CD14-positive monocyte (primary cell): ENCODE measurements around the gene CARMIL3. TPM values are rescaled to one million over a fixed set of nuclear protein-coding genes. Genes with fewer than 3 reads are reported as not detected.

ENCODE experiments used
- DNase-seq, 3 donors: peaks; one replicate each; pipeline ENCODE4 v3.0.0-alpha.2; 2011 to 2022
- H2AFZ ChIP-seq: 2 replicates; pipeline ENCODE4 v1.6.0; 2012; ENCODE audit warnings: mild to moderate bottlenecking, low read depth, low read length, inconsistent platforms; ENCODE audit not compliant: insufficient read depth, poor library complexity, severe bottlenecking
- H3K27ac ChIP-seq, 2 donors: 1 replicate in 1 of 2; 2 replicates in 1 of 2; pipeline ENCODE4 v1.5.1; 2012 to 2013; ENCODE audit warnings: low read length in 2 of 2, control low read depth in 1 of 2, inconsistent platforms in 1 of 2, low read depth in 1 of 2, mild to moderate bottlenecking in 1 of 2
- H3K27me3 ChIP-seq, 2 donors: one replicate each; pipeline versions ENCODE4 v1.6.0 to v1.6.1; 2011 to 2013; ENCODE audit warnings: low read length in 2 of 2; ENCODE audit not compliant: control insufficient read depth in 2 of 2, insufficient read depth in 2 of 2
- H3K36me3 ChIP-seq, 2 donors: replicated peaks in 1 of 2; 1 replicate in 1 of 2; 2 replicates in 1 of 2; pipeline versions ENCODE4 v1.5.1 to v1.6.1; 2012 to 2013; ENCODE audit warnings: low read length in 2 of 2, control low read depth in 1 of 2, inconsistent platforms in 1 of 2, mild to moderate bottlenecking in 1 of 2; ENCODE audit not compliant: insufficient read depth in 2 of 2, control insufficient read depth in 1 of 2
- H3K4me1 ChIP-seq, 2 donors: 1 replicate in 1 of 2; 2 replicates in 1 of 2; pipeline versions ENCODE4 v1.5.1 to v1.6.1; 2012 to 2013; ENCODE audit warnings: low read length in 2 of 2, control low read depth in 1 of 2, inconsistent platforms in 1 of 2, mild to moderate bottlenecking in 1 of 2, moderate library complexity in 1 of 2; ENCODE audit not compliant: insufficient read depth in 2 of 2, control insufficient read depth in 1 of 2
- H3K4me2 ChIP-seq: replicated peaks from 2 replicates; pipeline ENCODE3; 2012; ENCODE audit warnings: low read length, moderate library complexity, mild to moderate bottlenecking; ENCODE audit not compliant: poor library complexity, severe bottlenecking; ENCODE audit errors: extremely low read depth
- H3K4me3 ChIP-seq, 3 experiments: fragments of 200-600 bp in 1 of 3; sonication (generic) in 1 of 3; replicated peaks in 1 of 3; 1 replicate in 2 of 3; 2 replicates in 1 of 3; pipeline ENCODE4 v1.5.1; 2011 to 2013; ENCODE audit warnings: low read length in 3 of 3, mild to moderate bottlenecking in 3 of 3, control low read depth in 2 of 3, low read depth in 2 of 3, inconsistent platforms in 1 of 3, moderate library complexity in 1 of 3
- H3K79me2 ChIP-seq: 2 replicates; pipeline ENCODE4 v1.6.0; 2012; ENCODE audit warnings: mild to moderate bottlenecking, control low read depth, inconsistent platforms, low read length, moderate library complexity; ENCODE audit not compliant: insufficient read depth
- H3K9ac ChIP-seq: 2 replicates; pipeline ENCODE4 v1.6.0; 2017; ENCODE audit warnings: low read length, mild to moderate bottlenecking; ENCODE audit not compliant: insufficient read depth, poor library complexity, severe bottlenecking
- H3K9me3 ChIP-seq, 2 donors: replicated peaks in 1 of 2; 1 replicate in 1 of 2; 2 replicates in 1 of 2; pipeline versions ENCODE4 v1.5.1 to v1.6.1; 2012 to 2013; ENCODE audit warnings: low read length in 2 of 2, control low read depth in 1 of 2; ENCODE audit not compliant: control insufficient read depth in 1 of 2, insufficient read depth in 1 of 2
- H4K20me1 ChIP-seq: 2 replicates; pipeline ENCODE4 v1.6.0; 2012; ENCODE audit warnings: mild to moderate bottlenecking, low read length, control low read depth, moderate library complexity; ENCODE audit not compliant: insufficient read depth
- H3K27ac Mint-ChIP-seq, 7 donors: one replicate each; pipeline ENCODE4 v1.8.0; 2020; ENCODE audit warnings: mild to moderate bottlenecking in 7 of 7, mixed read lengths in 7 of 7, moderate library complexity in 6 of 7, inconsistent platforms in 2 of 7
- H3K27me3 Mint-ChIP-seq, 3 donors: one replicate each; pipeline ENCODE4 v1.8.0; 2021 to 2022; ENCODE audit warnings: low read depth in 3 of 3, mild to moderate bottlenecking in 3 of 3, mixed read lengths in 3 of 3, moderate library complexity in 3 of 3, inconsistent platforms in 1 of 3
- H3K36me3 Mint-ChIP-seq, 2 donors: one replicate each; pipeline ENCODE4 v1.8.0; 2020; ENCODE audit warnings: mixed read lengths in 2 of 2, inconsistent platforms in 1 of 2, mild to moderate bottlenecking in 1 of 2
- H3K4me1 Mint-ChIP-seq: one replicate; pipeline ENCODE4 v1.8.0; 2020; ENCODE audit warnings: mild to moderate bottlenecking, mixed read lengths
- H3K4me3 Mint-ChIP-seq, 2 donors: one replicate each; pipeline ENCODE4 v1.8.0; 2020; ENCODE audit warnings: mild to moderate bottlenecking in 2 of 2, mixed read lengths in 2 of 2, moderate library complexity in 1 of 2
- H3K9me3 Mint-ChIP-seq, 7 donors: one replicate each; pipeline ENCODE4 v1.8.0; 2020 to 2022; ENCODE audit warnings: mixed read lengths in 7 of 7, mild to moderate bottlenecking in 6 of 7, moderate library complexity in 6 of 7, inconsistent platforms in 2 of 7
- WGBS: methylation state at CpG from one replicate; pipeline ENCODE4 v1.1.5; 2013; ENCODE audit warnings: missing lambda C conversion rate; ENCODE audit not compliant: insufficient coverage; 5-methylcytosine and 5-hydroxymethylcytosine counted together
- intact Hi-C, 2 donors: fragments of 100-400 bp; cut with micrococcal nuclease; formaldehyde crosslinking; loops; one replicate each; pipeline versions ENCODE4 v1.15.0 to v1.15.1; 2023
- polyA plus RNA-seq, 3 donors: library from polyadenylated mRNA; depleted of rRNA in 1 of 3; unstranded in 2 of 3; stranded (reverse) in 1 of 3; fragments of 300-500 nt in 2 of 3; fragments of >200 nt in 1 of 3; fragmentation: Illumina TruSeq in 2 of 3; gene quantifications; 1 replicate in 2 of 3; 2 replicates in 1 of 3; pipeline ENCODE4 v1.2.3, GENCODE V29; 2012 to 2021
- TF ChIP-seq, protein P1 (sequence below): fragments of 200-600 bp; IDR thresholded peaks from one replicate; pipeline ENCODE4 v1.8.0; 2022; ENCODE audit warnings: antibody characterized with exemption, mild to moderate bottlenecking

Gene CARMIL3
- polyA plus RNA-seq, 3 donors, result 1.0 TPM; not detected in 2

DNA sequence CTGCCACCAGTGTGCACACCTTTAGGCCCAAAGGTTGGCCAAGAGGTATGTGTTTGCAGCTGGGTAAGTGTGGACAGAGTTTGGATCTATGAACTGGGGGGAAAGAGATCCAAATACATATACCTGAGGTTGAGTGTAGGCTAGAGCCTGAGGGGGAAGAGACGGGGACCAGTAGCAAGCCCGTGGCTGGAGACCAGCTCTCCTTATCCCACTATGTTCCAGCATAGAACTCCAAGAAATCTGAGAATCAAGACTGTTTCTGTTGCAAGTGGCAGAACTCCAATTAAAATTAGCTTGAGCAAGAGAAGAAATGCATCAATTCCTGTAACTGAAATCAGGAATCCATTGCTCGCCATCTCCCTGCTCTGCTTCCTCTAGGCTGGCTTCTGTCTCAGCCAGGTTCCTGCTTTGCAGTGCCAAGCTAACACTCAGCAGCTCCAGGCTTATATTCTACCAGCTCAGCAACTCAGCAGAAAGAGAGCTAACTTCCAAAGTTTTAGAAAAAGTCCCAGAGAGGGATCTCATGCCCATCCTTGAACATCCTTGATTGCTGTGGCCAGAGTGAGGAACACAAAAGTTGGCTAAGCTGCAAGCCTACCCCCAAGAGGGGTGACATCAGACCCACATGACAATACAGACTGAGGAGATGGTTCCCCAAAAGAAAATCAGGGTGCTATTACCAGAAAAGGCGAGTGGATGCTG, 40.8 kb downstream of the CARMIL3 start:
- DNase-seq, result peak; percentile 56 to 73 (median 59)
- H3K4me3 ChIP-seq, result no peak overlapping the region
- peak overlapping the region; percentile 85 to 95 (median 89) for H3K27ac Mint-ChIP-seq
- no peaks in the 10 kb centered on the region for H3K27me3 ChIP-seq
- H3K27me3 Mint-ChIP-seq, result peaks cover 0 to 2% (median 0%) of the 10 kb centered on the region in 3 donors
- peak overlapping the region in 1 of 2 donors; percentile 96 for H3K4me3 Mint-ChIP-seq
- peaks cover 36 to 48% of the 10 kb centered on the region in 2 donors for H3K4me1 ChIP-seq
- H3K36me3 ChIP-seq, result peaks cover 0 to 5% of the 10 kb centered on the region in 2 donors
- WGBS, result 50% methylated on average over 2 of the region's 4 CpGs
- H3K79me2 ChIP-seq, result peaks cover 31% of the 10 kb centered on the region
- peaks cover 8% of the 10 kb centered on the region for H4K20me1 ChIP-seq
- no peak overlapping the region for H2AFZ ChIP-seq
- TF ChIP-seq, protein P1, sequence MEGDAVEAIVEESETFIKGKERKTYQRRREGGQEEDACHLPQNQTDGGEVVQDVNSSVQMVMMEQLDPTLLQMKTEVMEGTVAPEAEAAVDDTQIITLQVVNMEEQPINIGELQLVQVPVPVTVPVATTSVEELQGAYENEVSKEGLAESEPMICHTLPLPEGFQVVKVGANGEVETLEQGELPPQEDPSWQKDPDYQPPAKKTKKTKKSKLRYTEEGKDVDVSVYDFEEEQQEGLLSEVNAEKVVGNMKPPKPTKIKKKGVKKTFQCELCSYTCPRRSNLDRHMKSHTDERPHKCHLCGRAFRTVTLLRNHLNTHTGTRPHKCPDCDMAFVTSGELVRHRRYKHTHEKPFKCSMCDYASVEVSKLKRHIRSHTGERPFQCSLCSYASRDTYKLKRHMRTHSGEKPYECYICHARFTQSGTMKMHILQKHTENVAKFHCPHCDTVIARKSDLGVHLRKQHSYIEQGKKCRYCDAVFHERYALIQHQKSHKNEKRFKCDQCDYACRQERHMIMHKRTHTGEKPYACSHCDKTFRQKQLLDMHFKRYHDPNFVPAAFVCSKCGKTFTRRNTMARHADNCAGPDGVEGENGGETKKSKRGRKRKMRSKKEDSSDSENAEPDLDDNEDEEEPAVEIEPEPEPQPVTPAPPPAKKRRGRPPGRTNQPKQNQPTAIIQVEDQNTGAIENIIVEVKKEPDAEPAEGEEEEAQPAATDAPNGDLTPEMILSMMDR, result no peak
- H3K9me3 Mint-ChIP-seq, result peaks cover 0 to 3% (median 0%) of the 10 kb centered on the region in 7 donors
- H3K9me3 ChIP-seq, result no peaks in the 10 kb centered on the region
- peaks cover 8 to 10% of the 10 kb centered on the region in 2 donors for H3K36me3 Mint-ChIP-seq
- peak overlapping the region; percentile 0 for H3K4me2 ChIP-seq
- intact Hi-C loops, result no loop called here
- peak overlapping the region; percentile 6 for H3K9ac ChIP-seq
- H3K4me1 Mint-ChIP-seq, result peaks cover 45% of the 10 kb centered on the region
- peak overlapping the region; percentile 68 to 92 for H3K27ac ChIP-seq

DNA sequence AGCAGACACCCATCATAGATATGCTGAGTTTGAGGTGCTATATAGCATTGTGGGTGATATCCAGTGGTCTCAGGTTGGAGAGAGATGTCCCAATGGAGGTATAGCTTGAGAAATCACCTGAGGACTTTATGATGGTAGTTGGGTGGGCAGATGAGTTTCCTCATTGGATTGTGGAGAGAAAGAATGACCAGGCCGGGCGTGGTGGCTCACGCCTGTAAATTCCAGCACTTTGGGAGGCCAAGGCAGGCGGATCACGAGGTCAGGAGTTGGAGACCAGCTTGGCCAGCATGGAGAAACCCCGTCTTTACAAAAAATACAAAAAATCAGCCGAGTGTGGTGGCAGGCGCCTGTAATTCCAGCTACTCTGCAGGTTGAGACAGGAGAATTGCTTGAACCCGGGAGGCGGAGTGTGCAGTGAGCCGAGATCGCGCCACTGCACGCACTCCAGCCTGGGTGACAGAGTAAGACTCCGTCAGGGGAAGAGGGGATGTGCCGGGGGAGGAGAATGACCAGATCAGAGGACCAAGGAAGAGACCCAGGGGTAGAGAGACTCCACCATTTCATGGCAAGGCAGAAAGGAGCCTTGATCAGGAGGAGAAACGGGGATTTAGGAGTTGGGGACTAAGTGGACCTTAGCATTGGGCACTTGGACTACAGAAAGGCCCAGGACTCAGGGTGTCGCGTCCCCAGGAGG, 41.5 kb downstream of the CARMIL3 start:
- peak overlapping the region; percentile 68 to 92 for H3K27ac ChIP-seq
- no peaks in the 10 kb centered on the region for H3K9me3 ChIP-seq
- Mint-ChIP-seq H3K4me3 (peak overlapping the region; percentile 96 to 97), H3K36me3 (peaks cover 12 to 17% of the 10 kb centered on the region in 2 donors), H3K27ac (peak overlapping the region; percentile 85 to 95 (median 89)), H3K27me3 (peaks cover 0 to 2% (median 0%) of the 10 kb centered on the region in 3 donors), H3K4me1 (peaks cover 45% of the 10 kb centered on the region), H3K9me3 (peaks cover 0 to 3% (median 0%) of the 10 kb centered on the region in 7 donors)
- H3K4me1 ChIP-seq, result peaks cover 36 to 49% of the 10 kb centered on the region in 2 donors
- H3K9ac ChIP-seq, result peak overlapping the region; percentile 6
- intact Hi-C loops, result no loop called here
- H4K20me1 ChIP-seq, result peaks cover 10% of the 10 kb centered on the region
- H3K36me3 ChIP-seq, result peaks cover 5 to 12% of the 10 kb centered on the region in 2 donors
- H3K79me2 ChIP-seq, result peaks cover 34% of the 10 kb centered on the region
- H3K4me3 ChIP-seq, result peak overlapping the region in 2 of 3 experiments; percentile 64 to 98
- WGBS, result 88% methylated on average over 17 of the region's 19 CpGs
- peak overlapping the region; percentile 98 for H3K4me2 ChIP-seq
- peak overlapping the region; percentile 89 for H2AFZ ChIP-seq
- TF ChIP-seq, protein P1, result no peak
- no peak for DNase-seq
- no peaks in the 10 kb centered on the region for H3K27me3 ChIP-seq
